ENCODE data around the gene GRAP. TPM values are rescaled to one million over a fixed set of nuclear protein-coding genes. Genes with fewer than 3 reads are reported as not detected.

GRAP gene
- total and polyA plus RNA-seq, 2 experiments from 2014 or later: 0.54 TPM; not detected in 1

DNA sequence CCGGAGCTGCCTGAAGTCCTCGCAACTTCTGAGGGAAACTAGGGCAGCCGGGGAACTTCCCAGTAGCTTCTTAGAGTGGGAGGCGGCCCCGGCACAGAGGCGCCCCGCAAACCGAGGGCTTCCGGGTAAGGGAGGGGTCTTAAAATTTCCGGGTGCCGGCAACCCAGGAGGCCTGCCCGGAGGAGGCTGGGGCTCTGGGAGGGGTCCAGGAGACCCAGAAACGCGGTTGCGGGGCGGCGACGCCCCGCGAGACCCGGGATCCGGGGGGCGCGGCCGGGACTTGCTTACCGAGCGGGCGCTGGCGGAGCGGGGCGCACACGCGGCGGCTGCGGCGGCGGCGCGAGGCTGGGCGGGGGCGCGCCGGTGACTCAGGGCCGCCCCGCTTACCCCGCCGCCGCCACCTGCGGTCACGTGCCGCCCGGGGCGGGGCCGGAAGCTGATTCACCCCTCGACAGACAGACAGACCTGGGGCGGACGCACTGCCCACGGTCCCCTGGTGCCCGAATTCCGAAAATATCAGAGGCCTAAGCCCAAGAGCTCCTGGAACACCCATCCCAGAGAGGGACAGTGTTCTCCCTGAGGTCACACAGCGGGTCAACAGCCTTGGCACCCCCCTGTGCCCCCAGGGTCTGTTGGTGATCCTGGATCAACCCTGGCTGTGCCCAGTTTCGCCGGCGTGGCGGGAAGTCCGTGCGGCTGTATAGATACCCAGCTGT is 42.2 kb downstream of the GRAP start, which contains the start of gene FAM83G:
TSS of gene FAM83G (minus strand) at position 344 of the 716 bp plus-strand sequence. CDS start 723 bp downstream, outside the sequence.
- H3K27ac ChIP-seq: peak within 1 kb of the TSS; percentile 98
- no peaks in the 10 kb centered on the region for H3K36me3 ChIP-seq (replicated peaks; ENCODE audit: insufficient read depth, low read depth)
- peak within 1 kb of the TSS; percentile 94 for H3K4me3 ChIP-seq
- peak; percentile 93 for DNase-seq (ENCODE audit: low spot score)
- TF ChIP-seq, protein P1, sequence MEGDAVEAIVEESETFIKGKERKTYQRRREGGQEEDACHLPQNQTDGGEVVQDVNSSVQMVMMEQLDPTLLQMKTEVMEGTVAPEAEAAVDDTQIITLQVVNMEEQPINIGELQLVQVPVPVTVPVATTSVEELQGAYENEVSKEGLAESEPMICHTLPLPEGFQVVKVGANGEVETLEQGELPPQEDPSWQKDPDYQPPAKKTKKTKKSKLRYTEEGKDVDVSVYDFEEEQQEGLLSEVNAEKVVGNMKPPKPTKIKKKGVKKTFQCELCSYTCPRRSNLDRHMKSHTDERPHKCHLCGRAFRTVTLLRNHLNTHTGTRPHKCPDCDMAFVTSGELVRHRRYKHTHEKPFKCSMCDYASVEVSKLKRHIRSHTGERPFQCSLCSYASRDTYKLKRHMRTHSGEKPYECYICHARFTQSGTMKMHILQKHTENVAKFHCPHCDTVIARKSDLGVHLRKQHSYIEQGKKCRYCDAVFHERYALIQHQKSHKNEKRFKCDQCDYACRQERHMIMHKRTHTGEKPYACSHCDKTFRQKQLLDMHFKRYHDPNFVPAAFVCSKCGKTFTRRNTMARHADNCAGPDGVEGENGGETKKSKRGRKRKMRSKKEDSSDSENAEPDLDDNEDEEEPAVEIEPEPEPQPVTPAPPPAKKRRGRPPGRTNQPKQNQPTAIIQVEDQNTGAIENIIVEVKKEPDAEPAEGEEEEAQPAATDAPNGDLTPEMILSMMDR (IDR thresholded peaks at IDR 0.05; ENCODE audit: poor library complexity): no peak
- TF ChIP-seq EZH2phosphoT487 (IDR thresholded peaks at IDR 0.05; ENCODE audit: low read depth, severe bottlenecking, unreplicated experiment) (no peak), EZH2 (IDR thresholded peaks at IDR 0.05; ENCODE audit: borderline replicate concordance) (no peak)
- no peaks in the 10 kb centered on the region for H3K27me3 ChIP-seq
- no peaks in the 10 kb centered on the region for H3K9me3 ChIP-seq (ENCODE audit: low read depth)
- peak within 1 kb of the TSS; percentile 97 for H3K4me2 ChIP-seq
- no peaks in the 10 kb centered on the region for H3K9me2 ChIP-seq (replicated peaks; ENCODE audit: insufficient read depth)
- peak within 1 kb of the TSS; percentile 63 for H2AFZ ChIP-seq
- peaks cover 19% of the 10 kb centered on the region for H4K20me1 ChIP-seq (ENCODE audit: insufficient read depth, poor library complexity, severe bottlenecking)
- WGBS (ENCODE audit: low lambda C conversion rate, missing lambda C conversion rate): 8% methylated on average over 44 of the region's 67 CpGs
- peaks cover 34% of the 10 kb centered on the region for H3K79me2 ChIP-seq
- H3K4me1 ChIP-seq (ENCODE audit: insufficient read depth): peaks cover 35% of the 10 kb centered on the region

DNA sequence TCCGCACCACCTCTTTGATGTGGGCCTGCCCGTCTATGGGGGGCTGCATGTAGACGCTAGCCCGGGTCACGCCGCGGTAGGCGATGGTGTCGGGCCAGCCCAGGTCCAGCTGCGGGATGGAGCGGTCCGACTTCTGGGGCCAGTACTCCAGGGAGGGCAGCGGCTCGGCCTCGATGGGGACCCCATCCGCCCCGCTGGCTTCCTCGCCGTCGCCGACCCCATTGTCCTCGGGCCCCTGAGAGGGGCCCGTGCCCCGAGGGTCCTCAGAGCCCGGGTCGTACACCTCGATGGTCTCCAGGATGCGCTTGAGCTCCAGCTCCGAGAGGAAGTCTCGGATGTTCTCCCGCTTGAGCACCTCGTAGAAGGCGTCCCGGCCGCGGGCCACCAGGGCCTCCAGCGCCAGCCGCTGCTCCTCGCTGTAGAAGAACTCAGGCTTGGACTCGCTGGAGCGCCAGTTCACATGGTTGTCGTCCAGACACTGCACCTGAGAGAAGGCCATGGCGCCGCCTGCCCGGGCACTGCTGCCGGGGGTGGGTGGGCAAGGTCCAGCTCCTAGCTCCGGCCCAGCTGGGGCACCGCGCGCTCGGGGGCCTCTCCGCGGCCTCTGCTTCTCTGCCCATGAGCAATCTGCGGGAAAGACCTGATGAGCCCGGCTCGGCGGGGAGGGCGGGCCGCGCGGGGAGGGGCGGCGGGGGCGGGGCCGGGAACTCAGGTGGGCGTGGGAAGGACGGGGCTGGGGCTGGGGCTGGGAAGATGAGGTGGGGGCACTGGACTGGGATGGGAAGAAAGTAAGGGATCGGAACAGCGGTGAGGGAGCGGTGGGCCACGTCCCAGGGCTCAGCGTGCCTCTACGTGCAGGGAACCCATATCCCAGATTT is 43.0 kb downstream of the GRAP start:
- peaks cover 42% of the 10 kb centered on the region for H3K79me2 ChIP-seq

DNA sequence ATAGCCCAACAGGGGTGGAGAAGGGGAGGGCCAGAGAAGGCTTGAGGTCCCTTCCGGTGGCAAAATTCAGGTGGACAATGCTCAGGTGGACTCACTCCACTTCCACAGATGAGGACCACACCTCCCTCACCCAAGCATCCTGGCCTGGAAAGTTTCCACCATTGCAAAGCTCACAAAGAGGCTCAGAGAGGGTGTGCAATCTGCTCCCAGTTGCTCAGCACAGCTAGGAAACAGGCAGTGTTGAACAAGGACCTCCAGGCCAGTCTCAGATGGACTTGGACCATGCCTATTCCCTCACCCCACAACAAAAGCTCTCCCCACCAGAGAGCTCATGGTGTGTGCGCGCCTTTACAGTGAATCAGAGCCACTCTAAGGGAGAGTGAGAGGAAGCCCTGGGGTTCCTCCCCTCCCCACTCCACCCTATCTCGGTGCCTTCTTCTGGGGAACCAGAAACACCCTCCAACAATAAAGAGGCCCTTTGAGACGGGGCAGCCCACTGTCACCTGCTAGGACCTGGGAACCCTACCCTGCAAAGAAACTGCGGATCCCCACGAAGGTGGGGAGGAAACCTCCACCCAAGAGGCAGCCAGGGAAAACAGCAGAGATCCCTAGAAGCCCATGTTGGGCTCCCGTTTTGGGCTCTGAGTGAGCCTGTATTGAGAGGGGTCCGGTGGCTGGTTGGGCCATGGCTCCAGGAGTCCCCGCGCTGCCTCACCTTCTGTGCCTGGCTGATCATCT is 43.8 kb downstream of the GRAP start:
- Histone ChIP-seq H3K36me3 (replicated peaks; ENCODE audit: insufficient read depth, low read depth) (no peaks in the 10 kb centered on the region), H3K4me2 (peak overlapping the region; percentile 97), H3K27me3 (no peaks in the 10 kb centered on the region), H3K9me3 (ENCODE audit: low read depth) (no peaks in the 10 kb centered on the region), H3K9me2 (replicated peaks; ENCODE audit: insufficient read depth) (no peaks in the 10 kb centered on the region), H3K79me2 (peaks cover 50% of the 10 kb centered on the region), H4K20me1 (ENCODE audit: insufficient read depth, poor library complexity, severe bottlenecking) (peaks cover 23% of the 10 kb centered on the region), H2AFZ (no peak overlapping the region), H3K4me3 (peak overlapping the region; percentile 94), H3K27ac (peak overlapping the region; percentile 98), H3K4me1 (ENCODE audit: insufficient read depth) (peaks cover 35% of the 10 kb centered on the region)
- 79% methylated on average over 11 of the region's 11 CpGs for WGBS (ENCODE audit: low lambda C conversion rate, missing lambda C conversion rate)
- TF ChIP-seq EZH2phosphoT487 (IDR thresholded peaks at IDR 0.05; ENCODE audit: low read depth, severe bottlenecking, unreplicated experiment) (no peak), EZH2 (IDR thresholded peaks at IDR 0.05; ENCODE audit: borderline replicate concordance) (no peak)
- TF ChIP-seq, protein P1 (IDR thresholded peaks at IDR 0.05; ENCODE audit: poor library complexity): no peak
- no peak for DNase-seq (ENCODE audit: low spot score)

More for the DNA sequence above, 43.0 kb downstream of the GRAP start:
- no peak for TF ChIP-seq EZH2phosphoT487 (IDR thresholded peaks at IDR 0.05; ENCODE audit: low read depth, severe bottlenecking, unreplicated experiment)
- TF ChIP-seq, protein P1 (IDR thresholded peaks at IDR 0.05; ENCODE audit: poor library complexity): no peak
- no peak for TF ChIP-seq EZH2 (IDR thresholded peaks at IDR 0.05; ENCODE audit: borderline replicate concordance)
- Histone ChIP-seq H3K4me2 (peak overlapping the region; percentile 97), H3K9me3 (ENCODE audit: low read depth) (no peaks in the 10 kb centered on the region), H3K9me2 (replicated peaks; ENCODE audit: insufficient read depth) (no peaks in the 10 kb centered on the region), H2AFZ (peak overlapping the region; percentile 20), H3K4me3 (peak overlapping the region; percentile 94), H3K36me3 (replicated peaks; ENCODE audit: insufficient read depth, low read depth) (no peaks in the 10 kb centered on the region), H4K20me1 (ENCODE audit: insufficient read depth, poor library complexity, severe bottlenecking) (peaks cover 23% of the 10 kb centered on the region), H3K4me1 (ENCODE audit: insufficient read depth) (peaks cover 35% of the 10 kb centered on the region), H3K27ac (peak overlapping the region; percentile 98), H3K27me3 (no peaks in the 10 kb centered on the region)
- 32% methylated on average over 51 of the region's 73 CpGs for WGBS (ENCODE audit: low lambda C conversion rate, missing lambda C conversion rate)
- DNase-seq (ENCODE audit: low spot score): peak; percentile 81
